IMR-90 (cell line): ENCODE data around the gene CTRB1. TPM values are rescaled to one million over a fixed set of nuclear protein-coding genes. Genes with fewer than 3 reads are reported as not detected.

ENCODE experiments used
- ATAC-seq: fragments of 200-7000 bp; cut with Tn5 transposase; 2 replicates; pipeline ENCODE4 v1.9.1; 2020; ENCODE audit warnings: low read depth, mild to moderate bottlenecking, moderate library complexity
- BruUV-seq: library from RNA; stranded (reverse); fragments of 400-500 nt; replicated peaks from 2 replicates; lab custom pipeline; 2021; lab: Mats Ljungman, UMichigan
- CTCF ChIA-PET: fragments of 300-600 bp; formaldehyde crosslinking; extraction: SDS; loops from one replicate; lab custom pipeline; 2021; ENCODE audit warnings: antibody characterized with exemption; lab: Yijun Ruan, JAX
- POLR2A ChIA-PET: fragments of 300-600 bp; sonication (Branson Sonifier 250); formaldehyde crosslinking; loops from one replicate; lab custom pipeline; 2022; ENCODE audit warnings: antibody characterized with exemption; ENCODE audit not compliant: unreplicated experiment; lab: Charles Lee
- DNase-seq: peaks from one replicate; pipeline ENCODE4 v3.0.0; 2013
- H2AFZ ChIP-seq: replicated peaks from 2 replicates; pipeline ENCODE3; 2013; ENCODE audit warnings: low read length, mild to moderate bottlenecking; ENCODE audit not compliant: poor library complexity
- H2AK5ac ChIP-seq: 2 replicates; pipeline ENCODE4 v1.6.1; 2013; ENCODE audit warnings: low read depth, low read length, inconsistent platforms
- H2AK9ac ChIP-seq: replicated peaks from 2 replicates; pipeline ENCODE3; 2013; ENCODE audit warnings: mild to moderate bottlenecking, low read depth, low read length, moderate library complexity; ENCODE audit not compliant: poor library complexity
- H2BK120ac ChIP-seq: 2 replicates; pipeline ENCODE4 v1.6.1; 2013; ENCODE audit warnings: low read depth, low read length, inconsistent platforms
- H2BK15ac ChIP-seq: 3 replicates; pipeline ENCODE4 v1.6.1; 2013; ENCODE audit warnings: low read depth, low read length, inconsistent platforms
- H2BK20ac ChIP-seq: 2 replicates; pipeline ENCODE4 v1.6.1; 2013; ENCODE audit warnings: low read depth, mild to moderate bottlenecking, inconsistent platforms, low read length, moderate library complexity
- H2BK5ac ChIP-seq: 2 replicates; pipeline ENCODE4 v1.6.1; 2013; ENCODE audit warnings: mild to moderate bottlenecking, low read depth, low read length, inconsistent platforms; ENCODE audit not compliant: poor library complexity, severe bottlenecking
- H3K14ac ChIP-seq: replicated peaks from 2 replicates; pipeline ENCODE4 v1.6.1; 2013; ENCODE audit warnings: low read depth, low read length, inconsistent platforms
- H3K18ac ChIP-seq: 2 replicates; pipeline ENCODE4 v1.6.1; 2013; ENCODE audit warnings: low read depth, low read length, control low read depth
- H3K23ac ChIP-seq: 2 replicates; pipeline ENCODE4 v1.6.1; 2013; ENCODE audit warnings: low read depth, low read length, inconsistent platforms
- H3K27ac ChIP-seq: 2 replicates; pipeline ENCODE4 v1.5.1; 2013; ENCODE audit warnings: mild to moderate bottlenecking, control low read depth, low read length; ENCODE audit not compliant: insufficient read depth
- H3K27me3 ChIP-seq: 2 replicates; pipeline ENCODE4 v1.6.1; 2013; ENCODE audit warnings: low read length; ENCODE audit not compliant: control insufficient read depth, insufficient read depth
- H3K36me3 ChIP-seq: 2 replicates; pipeline ENCODE4 v1.6.1; 2013; ENCODE audit warnings: low read length, mixed read lengths; ENCODE audit not compliant: control insufficient read depth, insufficient read depth
- H3K4ac ChIP-seq: 2 replicates; pipeline ENCODE4 v1.6.1; 2013; ENCODE audit warnings: low read depth, low read length, inconsistent platforms
- H3K4me1 ChIP-seq: 2 replicates; pipeline ENCODE4 v1.6.1; 2013; ENCODE audit warnings: low read length, mixed read lengths; ENCODE audit not compliant: control insufficient read depth, insufficient read depth
- H3K4me2 ChIP-seq: 2 replicates; pipeline ENCODE4 v1.6.1; 2013; ENCODE audit warnings: low read depth, mild to moderate bottlenecking, control low read depth, low read length, moderate library complexity
- H3K4me3 ChIP-seq: 2 replicates; pipeline ENCODE4 v1.5.1; 2013; ENCODE audit warnings: low read depth, mild to moderate bottlenecking, control low read depth, low read length, moderate library complexity; ENCODE audit not compliant: insufficient read depth
- H3K56ac ChIP-seq: 2 replicates; pipeline ENCODE4 v1.6.1; 2013; ENCODE audit warnings: low read length, inconsistent platforms; ENCODE audit not compliant: insufficient read depth; ENCODE audit errors: extremely low read depth
- H3K79me1 ChIP-seq, 2 experiments: 2 replicates each; pipeline ENCODE4 v1.6.1; 2013; ENCODE audit warnings: low read length in 2 of 2, inconsistent platforms in 1 of 2, low read depth in 1 of 2
- H3K9ac ChIP-seq: 2 replicates; pipeline ENCODE4 v1.6.1; 2013; ENCODE audit warnings: low read depth, low read length, control low read depth
- H3K9me1 ChIP-seq: 2 replicates; pipeline ENCODE4 v1.6.1; 2013; ENCODE audit warnings: low read length, inconsistent platforms; ENCODE audit not compliant: insufficient read depth
- H3K9me3 ChIP-seq: 2 replicates; pipeline ENCODE4 v1.6.1; 2013; ENCODE audit warnings: low read length; ENCODE audit not compliant: control insufficient read depth, insufficient read depth
- H4K20me1 ChIP-seq: 2 replicates; pipeline ENCODE4 v1.6.1; 2013; ENCODE audit warnings: low read length, inconsistent platforms; ENCODE audit not compliant: insufficient read depth
- H4K5ac ChIP-seq: 2 replicates; pipeline ENCODE4 v1.6.1; 2013; ENCODE audit warnings: mild to moderate bottlenecking, low read depth, low read length, control low read depth
- H4K8ac ChIP-seq, 2 experiments: 2 replicates each; pipeline ENCODE4 v1.6.1; 2013; ENCODE audit warnings: low read depth in 2 of 2, low read length in 2 of 2, control low read depth in 1 of 2, inconsistent platforms in 1 of 2
- H4K91ac ChIP-seq: 2 replicates; pipeline ENCODE4 v1.6.1; 2013; ENCODE audit warnings: low read depth, low read length, inconsistent platforms; ENCODE audit not compliant: insufficient read depth
- BHLHE40 ChIP-seq: fragments of 150-350 bp; IDR thresholded peaks from 2 replicates; pipeline ENCODE4 v1.6.1; 2016; ENCODE audit warnings: mild to moderate bottlenecking, low read depth, low read length
- CEBPB ChIP-seq: IDR thresholded peaks from 2 replicates; pipeline ENCODE4 v1.6.1; 2012; ENCODE audit warnings: low read depth, low read length, improper control_type of control experiment
- CHD1 ChIP-seq: IDR thresholded peaks from 2 replicates; pipeline ENCODE4 v1.6.1; 2012; ENCODE audit warnings: low read depth, low read length, improper control_type of control experiment
- FOS ChIP-seq: fragments of 150-350 bp; IDR thresholded peaks from 2 replicates; pipeline ENCODE4 v1.6.1; 2016; ENCODE audit warnings: low read depth, low read length
- MAFK ChIP-seq: IDR thresholded peaks from 2 replicates; pipeline ENCODE4 v1.6.1; 2012; ENCODE audit warnings: low read depth, low read length, improper control_type of control experiment
- MAZ ChIP-seq: IDR thresholded peaks from 2 replicates; pipeline ENCODE4 v1.6.1; 2012; ENCODE audit warnings: low read depth, mild to moderate bottlenecking, low read length, improper control_type of control experiment, moderate library complexity, borderline replicate concordance
- MXI1 ChIP-seq: IDR thresholded peaks from 2 replicates; pipeline ENCODE4 v1.6.1; 2012; ENCODE audit warnings: low read depth, mild to moderate bottlenecking, low read length, moderate library complexity, borderline replicate concordance
- NFE2L2 ChIP-seq: fragments of 150-350 bp; IDR thresholded peaks from 2 replicates; pipeline ENCODE4 v1.6.1; 2016; ENCODE audit warnings: low read depth, mild to moderate bottlenecking, low read length
- POLR2A ChIP-seq: IDR thresholded peaks from 2 replicates; pipeline ENCODE4 v1.6.1; 2012; ENCODE audit warnings: mild to moderate bottlenecking, low read depth, low read length
- RAD21 ChIP-seq: IDR thresholded peaks from 2 replicates; pipeline ENCODE4 v1.6.1; 2012; ENCODE audit warnings: low read length, improper control_type of control experiment
- RCOR1 ChIP-seq: IDR thresholded peaks from 2 replicates; pipeline ENCODE4 v1.6.1; 2012; ENCODE audit warnings: mild to moderate bottlenecking, low read length, improper control_type of control experiment; ENCODE audit not compliant: insufficient replicate concordance
- RFX5 ChIP-seq: IDR thresholded peaks from 2 replicates; pipeline ENCODE4 v1.8.0; 2012; ENCODE audit warnings: low read depth, mild to moderate bottlenecking, low read length, moderate library complexity
- SMC3 ChIP-seq: fragments of 150-350 bp; IDR thresholded peaks from 2 replicates; pipeline ENCODE4 v1.6.1; 2016; ENCODE audit warnings: low read depth, mild to moderate bottlenecking, antibody characterized with exemption, low read length, moderate library complexity
- WGBS, 2 experiments: methylation state at CpG; one replicate each; pipeline versions ENCODE4 v1.1.5 to v1.1.7; 2013; ENCODE audit warnings: missing lambda C conversion rate in 2 of 2; ENCODE audit not compliant: insufficient read length in 1 of 2; ENCODE audit errors: extremely low coverage in 2 of 2; 5-methylcytosine and 5-hydroxymethylcytosine counted together
- dilution Hi-C: fragments of 300-500 bp; cut with HindIII; formaldehyde crosslinking; loops from one replicate; pipeline ENCODE4 v1.14.3; 2018; ENCODE audit warnings: low sequenced_read_pairs; ENCODE audit not compliant: unreplicated experiment
- in situ Hi-C: fragments of 300-500 bp; cut with MboI; formaldehyde crosslinking; loops from 3 replicates; pipeline ENCODE4 v1.14.3; 2019; ENCODE audit warnings: low sequenced_read_pairs, inconsistent platforms, mixed read lengths
- intact Hi-C: fragments of 100-400 bp; cut with micrococcal nuclease; formaldehyde crosslinking; loops from 2 replicates; pipeline ENCODE4 v1.10.0; 2022
- polyA plus RNA-seq, 3 experiments: library from polyadenylated mRNA; depleted of rRNA; stranded (reverse); fragments of >200 nt; gene quantifications; 2 replicates each; pipeline ENCODE4 v1.2.3, GENCODE V29; 2012; ENCODE audit warnings: low replicate concordance in 1 of 3
- total RNA-seq: library from RNA; depleted of rRNA; stranded (reverse); fragments of >200 nt; gene quantifications from 2 replicates; pipeline ENCODE4 v1.2.3, GENCODE V29; 2012
- TF ChIP-seq, protein P1 (sequence below): conservative IDR thresholded peaks from 2 replicates; pipeline ENCODE4 v1.5.1; 2012; ENCODE audit warnings: mild to moderate bottlenecking, low read depth, low read length, improper control_type of control experiment
- TF ChIP-seq, protein P2 (sequence below): fragments of 150-350 bp; IDR thresholded peaks from 2 replicates; pipeline ENCODE4 v1.6.1; 2016; ENCODE audit warnings: low read depth, mild to moderate bottlenecking, low read length, moderate library complexity, borderline replicate concordance
- TF ChIP-seq, protein P3 (sequence below): fragments of 150-350 bp; IDR thresholded peaks from 2 replicates; pipeline ENCODE4 v1.6.1; 2017; ENCODE audit warnings: mild to moderate bottlenecking, antibody characterized with exemption, low read length, low read depth

CTRB1 gene
- total and polyA plus RNA-seq, 2 of the 4 experiments (the other 2 are of a cell fraction) = not detected

DNA sequence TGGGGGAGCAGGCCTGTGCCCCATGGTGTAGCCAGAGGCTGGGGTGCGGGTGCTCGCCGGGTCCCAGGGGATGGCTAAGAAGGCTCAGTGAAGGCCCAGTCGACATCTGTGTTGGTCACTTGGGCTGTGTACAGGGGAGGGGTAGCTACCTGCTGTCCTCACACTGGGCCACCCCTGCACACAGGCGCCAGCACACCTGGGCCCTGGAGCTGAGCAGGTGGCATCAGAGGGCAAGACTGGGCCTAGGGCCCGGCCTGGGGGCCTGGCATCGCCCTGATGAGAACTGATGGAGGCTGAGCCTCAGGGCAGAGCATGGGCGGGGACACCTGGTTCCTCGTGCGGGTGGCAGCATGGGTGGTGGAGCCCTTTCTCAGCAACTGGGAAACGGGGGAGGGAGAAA is 11.0 kb upstream of the CTRB1 start:
- no peak overlapping the region for H3K14ac ChIP-seq
- H2BK15ac ChIP-seq = no peak overlapping the region
- H3K9me1 ChIP-seq = no peaks in the 10 kb centered on the region
- ChIA-PET POLR2A (no interaction called here), CTCF (no interaction called here)
- no peak overlapping the region for H3K9ac ChIP-seq
- H3K4me1 ChIP-seq = no peaks in the 10 kb centered on the region
- H2BK5ac ChIP-seq = no peak overlapping the region
- ATAC-seq (no peak), DNase-seq (no peak)
- no peaks in the 10 kb centered on the region for H3K9me3 ChIP-seq
- no peak overlapping the region for H4K5ac ChIP-seq
- H3K79me1 ChIP-seq = no peaks in the 10 kb centered on the region
- no peak overlapping the region for H3K23ac ChIP-seq
- H3K27ac ChIP-seq = no peak overlapping the region
- H2BK20ac ChIP-seq = no peak overlapping the region
- no peak overlapping the region for H2AK9ac ChIP-seq
- WGBS, 2 experiments = 80% methylated on average over 3 of the region's 11 CpGs; no CpG with 5 or more reads in 1 of the 2 experiments
- H4K8ac ChIP-seq = no peak overlapping the region
- no peak overlapping the region for H2BK120ac ChIP-seq
- in situ Hi-C loops (loop anchor here (25.0 kb wide), 2 partner anchors 379 to 554 kb away; no protein-coding TSS in a partner anchor), dilution Hi-C loops (no loop called here), intact Hi-C loops (loop anchor here (2.0 kb wide), 1 partner anchor 17 kb away; no protein-coding TSS in a partner anchor)
- no peak overlapping the region for H3K56ac ChIP-seq
- H4K91ac ChIP-seq = no peak overlapping the region
- BruUV-seq = no TSS peak
- H2AFZ ChIP-seq = no peak overlapping the region
- no peaks in the 10 kb centered on the region for H4K20me1 ChIP-seq
- no peak overlapping the region for H3K18ac ChIP-seq
- H3K4me2 ChIP-seq = no peak overlapping the region
- no peak overlapping the region for H3K4me3 ChIP-seq
- H3K36me3 ChIP-seq = no peaks in the 10 kb centered on the region
- TF ChIP-seq RAD21 (no peak), RFX5 (no peak), CEBPB (no peak), FOS (no peak), MAZ (no peak), MAFK (no peak), BHLHE40 (no peak), NFE2L2 (no peak), MXI1 (no peak), CHD1 (no peak), RCOR1 (no peak), POLR2A (no peak), SMC3 (no peak)
- TF ChIP-seq, protein P1, sequence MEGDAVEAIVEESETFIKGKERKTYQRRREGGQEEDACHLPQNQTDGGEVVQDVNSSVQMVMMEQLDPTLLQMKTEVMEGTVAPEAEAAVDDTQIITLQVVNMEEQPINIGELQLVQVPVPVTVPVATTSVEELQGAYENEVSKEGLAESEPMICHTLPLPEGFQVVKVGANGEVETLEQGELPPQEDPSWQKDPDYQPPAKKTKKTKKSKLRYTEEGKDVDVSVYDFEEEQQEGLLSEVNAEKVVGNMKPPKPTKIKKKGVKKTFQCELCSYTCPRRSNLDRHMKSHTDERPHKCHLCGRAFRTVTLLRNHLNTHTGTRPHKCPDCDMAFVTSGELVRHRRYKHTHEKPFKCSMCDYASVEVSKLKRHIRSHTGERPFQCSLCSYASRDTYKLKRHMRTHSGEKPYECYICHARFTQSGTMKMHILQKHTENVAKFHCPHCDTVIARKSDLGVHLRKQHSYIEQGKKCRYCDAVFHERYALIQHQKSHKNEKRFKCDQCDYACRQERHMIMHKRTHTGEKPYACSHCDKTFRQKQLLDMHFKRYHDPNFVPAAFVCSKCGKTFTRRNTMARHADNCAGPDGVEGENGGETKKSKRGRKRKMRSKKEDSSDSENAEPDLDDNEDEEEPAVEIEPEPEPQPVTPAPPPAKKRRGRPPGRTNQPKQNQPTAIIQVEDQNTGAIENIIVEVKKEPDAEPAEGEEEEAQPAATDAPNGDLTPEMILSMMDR = no peak
- TF ChIP-seq, protein P2, sequence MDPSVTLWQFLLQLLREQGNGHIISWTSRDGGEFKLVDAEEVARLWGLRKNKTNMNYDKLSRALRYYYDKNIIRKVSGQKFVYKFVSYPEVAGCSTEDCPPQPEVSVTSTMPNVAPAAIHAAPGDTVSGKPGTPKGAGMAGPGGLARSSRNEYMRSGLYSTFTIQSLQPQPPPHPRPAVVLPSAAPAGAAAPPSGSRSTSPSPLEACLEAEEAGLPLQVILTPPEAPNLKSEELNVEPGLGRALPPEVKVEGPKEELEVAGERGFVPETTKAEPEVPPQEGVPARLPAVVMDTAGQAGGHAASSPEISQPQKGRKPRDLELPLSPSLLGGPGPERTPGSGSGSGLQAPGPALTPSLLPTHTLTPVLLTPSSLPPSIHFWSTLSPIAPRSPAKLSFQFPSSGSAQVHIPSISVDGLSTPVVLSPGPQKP = no peak
- TF ChIP-seq, protein P3, sequence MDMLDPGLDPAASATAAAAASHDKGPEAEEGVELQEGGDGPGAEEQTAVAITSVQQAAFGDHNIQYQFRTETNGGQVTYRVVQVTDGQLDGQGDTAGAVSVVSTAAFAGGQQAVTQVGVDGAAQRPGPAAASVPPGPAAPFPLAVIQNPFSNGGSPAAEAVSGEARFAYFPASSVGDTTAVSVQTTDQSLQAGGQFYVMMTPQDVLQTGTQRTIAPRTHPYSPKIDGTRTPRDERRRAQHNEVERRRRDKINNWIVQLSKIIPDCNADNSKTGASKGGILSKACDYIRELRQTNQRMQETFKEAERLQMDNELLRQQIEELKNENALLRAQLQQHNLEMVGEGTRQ = no peak
- 0 out of 2 replicates have a peak, but pooled peaks cover 5% of the 10 kb centered on the region for H3K27me3 ChIP-seq
- H3K4ac ChIP-seq = no peak overlapping the region
- no peak overlapping the region for H2AK5ac ChIP-seq
